GM12891 (cell line): ENCODE data around the gene PARD3.

Source experiments
- DNase-seq: peaks from one replicate; pipeline ENCODE4 v3.0.0; 2011; ENCODE audit warnings: low spot score; ENCODE audit not compliant: insufficient read length
- FAIRE-seq: peaks from 2 replicates; lab custom pipeline; 2011; peaks lifted over from hg19 to GRCh38; lab: Jason Lieb, UNC
- PAX5 ChIP-seq: IDR thresholded peaks from 2 replicates; pipeline ENCODE4 v1.6.1; 2011; ENCODE audit warnings: low read length, moderate library complexity, mild to moderate bottlenecking; ENCODE audit not compliant: insufficient read depth, severe bottlenecking
- POLR2A ChIP-seq: IDR thresholded peaks from 2 replicates; pipeline ENCODE4 v1.6.1; 2011; ENCODE audit warnings: low read depth, low read length, control low read depth
- POLR2AphosphoS5 ChIP-seq: IDR thresholded peaks from 2 replicates; pipeline ENCODE4 v1.6.1; 2011; ENCODE audit warnings: low read depth, low read length, control low read depth
- POU2F2 ChIP-seq: IDR thresholded peaks from 2 replicates; pipeline ENCODE4 v1.6.1; 2011; ENCODE audit warnings: low read depth, mild to moderate bottlenecking, control low read depth, low read length, moderate library complexity
- SPI1 ChIP-seq: IDR thresholded peaks from 2 replicates; pipeline ENCODE4 v1.6.1; 2011; ENCODE audit warnings: low read depth, low read length, control low read depth
- TAF1 ChIP-seq: IDR thresholded peaks from 2 replicates; pipeline ENCODE4 v1.6.1; 2011; ENCODE audit warnings: low read depth, low read length, control low read depth

PARD3 gene

GRCh38 chr10:34606890-34607289 is 208.2 kb downstream of the PARD3 start:
- FAIRE-seq (no peak), DNase-seq (no peak)
- TF ChIP-seq TAF1 (no peak), POLR2A (no peak), POU2F2 (no peak), POLR2AphosphoS5 (no peak), PAX5 (no peak)

- FAIRE-seq (no peak), DNase-seq (no peak)
- TF ChIP-seq POLR2A (no peak), POU2F2 (no peak), SPI1 (no peak), TAF1 (no peak)
These were observed 212.6 kb downstream of the PARD3 start for GRCh38 chr10:34602478-34602877.

DNA sequence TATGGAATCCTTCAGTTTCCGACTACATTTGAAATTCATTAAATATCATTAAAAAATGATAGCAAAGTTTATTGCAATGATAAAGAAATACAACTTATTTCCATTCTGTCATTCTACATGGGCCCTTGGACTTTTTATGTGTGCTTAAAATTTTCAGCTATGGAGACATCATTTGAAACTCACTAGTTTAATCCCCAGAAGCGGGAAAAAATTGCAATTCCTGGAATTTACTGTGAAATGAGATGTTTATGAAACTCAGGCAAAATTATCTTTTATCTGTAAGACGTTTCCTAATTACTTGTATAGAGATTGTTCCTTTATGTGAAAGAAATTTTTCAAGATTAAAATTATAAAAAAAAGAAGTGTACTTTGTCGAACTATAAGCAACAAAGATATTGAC is 213.4 kb downstream of the PARD3 start:
- no peak for TF ChIP-seq POLR2A
- no peak for TF ChIP-seq POLR2AphosphoS5
- TF ChIP-seq POU2F2 = no peak
- TF ChIP-seq TAF1 = no peak
- no peak for TF ChIP-seq SPI1
- DNase-seq (no peak), FAIRE-seq (no peak)

DNA sequence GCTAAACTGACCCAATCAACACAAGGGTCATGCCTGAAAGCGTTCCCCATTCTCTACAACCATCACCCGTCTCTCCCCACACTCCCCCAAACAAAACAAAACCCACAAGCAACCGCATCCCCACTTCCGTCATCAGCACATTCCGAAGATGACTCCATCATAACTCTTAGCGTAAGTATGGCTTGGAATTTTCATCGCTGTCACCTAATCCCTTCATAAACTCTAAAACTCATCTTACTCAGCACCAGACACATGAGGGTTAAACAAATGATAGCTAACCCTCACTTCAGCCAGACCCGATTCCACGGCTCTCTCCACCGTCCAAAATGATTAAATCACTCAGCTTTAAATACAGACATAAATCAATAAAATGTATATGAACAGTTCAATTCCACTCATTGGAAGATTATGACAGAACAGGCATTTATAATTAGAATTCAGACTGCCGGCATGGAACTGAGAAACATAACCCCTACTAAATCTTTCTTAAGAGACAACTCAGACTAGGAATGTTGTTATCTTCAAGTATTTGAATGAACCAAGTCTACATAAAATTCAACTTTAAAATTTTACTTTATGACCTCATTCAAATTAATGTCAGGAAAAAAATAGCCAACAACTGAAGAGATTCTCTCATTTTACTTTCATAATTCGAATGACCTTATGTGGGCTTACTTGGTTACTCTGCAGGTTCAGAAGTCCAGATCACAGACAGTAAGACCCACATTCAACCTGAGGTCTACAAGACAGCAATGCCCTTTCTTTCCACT is 215.9 kb downstream of the PARD3 start:
- no peak for DNase-seq
- no peak for TF ChIP-seq PAX5
- TF ChIP-seq POU2F2 = no peak
- no peak for TF ChIP-seq TAF1
- no peak for TF ChIP-seq POLR2A
- FAIRE-seq = no peak

DNA sequence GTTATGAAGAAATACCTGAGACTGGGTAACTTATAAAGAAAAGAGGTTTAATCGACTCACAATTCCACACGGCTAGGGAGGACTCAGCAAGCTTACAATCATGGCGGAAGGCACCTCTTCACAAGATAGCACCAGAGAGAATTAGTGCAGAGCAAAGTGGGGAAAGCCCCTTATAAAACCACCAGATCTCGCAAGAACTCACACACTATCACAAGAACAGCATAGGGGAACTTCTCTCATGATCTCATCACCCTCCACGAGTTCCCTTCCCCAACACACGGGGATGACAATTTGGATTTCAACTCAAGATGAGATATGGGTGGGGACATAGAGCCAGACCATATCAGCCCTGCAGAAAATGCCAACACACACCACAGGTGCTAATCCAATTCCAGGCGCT is 218.7 kb downstream of the PARD3 start:
- TF ChIP-seq POLR2AphosphoS5 (no peak), POLR2A (no peak), POU2F2 (no peak), SPI1 (no peak), PAX5 (no peak), TAF1 (no peak)
- FAIRE-seq (no peak), DNase-seq (no peak)

GRCh38 chr10:34593930-34594329 is 221.2 kb downstream of the PARD3 start:
- TF ChIP-seq POLR2A = no peak
- TF ChIP-seq PAX5 = no peak
- no peak for TF ChIP-seq SPI1
- no peak for TF ChIP-seq TAF1
- no peak for TF ChIP-seq POU2F2
- TF ChIP-seq POLR2AphosphoS5 = no peak
- FAIRE-seq (no peak), DNase-seq (no peak)

GRCh38 chr10:34593374-34593890 is 221.7 kb downstream of the PARD3 start:
- DNase-seq (no peak), FAIRE-seq (no peak)
- TF ChIP-seq POU2F2 (no peak), POLR2A (no peak), PAX5 (no peak), TAF1 (no peak), SPI1 (no peak), POLR2AphosphoS5 (no peak)

GRCh38 chr10:34590793-34591192 is 224.3 kb downstream of the PARD3 start:
- no peak for TF ChIP-seq PAX5
- TF ChIP-seq SPI1 = no peak
- TF ChIP-seq POU2F2 = no peak
- TF ChIP-seq POLR2A = no peak
- TF ChIP-seq TAF1 = no peak
- TF ChIP-seq POLR2AphosphoS5 = no peak
- no peak for DNase-seq
- FAIRE-seq = no peak

- FAIRE-seq (no peak), DNase-seq (no peak)
- no peak for TF ChIP-seq POLR2AphosphoS5
- TF ChIP-seq TAF1 = no peak
- TF ChIP-seq POLR2A = no peak
- TF ChIP-seq PAX5 = no peak
These were observed 225.8 kb downstream of the PARD3 start for GRCh38 chr10:34589275-34589674.

- FAIRE-seq (no peak), DNase-seq (no peak)
- TF ChIP-seq TAF1 (no peak), POU2F2 (no peak), PAX5 (no peak), POLR2AphosphoS5 (no peak), SPI1 (no peak), POLR2A (no peak)
These were observed 227.4 kb downstream of the PARD3 start for GRCh38 chr10:34587680-34588019.

DNA sequence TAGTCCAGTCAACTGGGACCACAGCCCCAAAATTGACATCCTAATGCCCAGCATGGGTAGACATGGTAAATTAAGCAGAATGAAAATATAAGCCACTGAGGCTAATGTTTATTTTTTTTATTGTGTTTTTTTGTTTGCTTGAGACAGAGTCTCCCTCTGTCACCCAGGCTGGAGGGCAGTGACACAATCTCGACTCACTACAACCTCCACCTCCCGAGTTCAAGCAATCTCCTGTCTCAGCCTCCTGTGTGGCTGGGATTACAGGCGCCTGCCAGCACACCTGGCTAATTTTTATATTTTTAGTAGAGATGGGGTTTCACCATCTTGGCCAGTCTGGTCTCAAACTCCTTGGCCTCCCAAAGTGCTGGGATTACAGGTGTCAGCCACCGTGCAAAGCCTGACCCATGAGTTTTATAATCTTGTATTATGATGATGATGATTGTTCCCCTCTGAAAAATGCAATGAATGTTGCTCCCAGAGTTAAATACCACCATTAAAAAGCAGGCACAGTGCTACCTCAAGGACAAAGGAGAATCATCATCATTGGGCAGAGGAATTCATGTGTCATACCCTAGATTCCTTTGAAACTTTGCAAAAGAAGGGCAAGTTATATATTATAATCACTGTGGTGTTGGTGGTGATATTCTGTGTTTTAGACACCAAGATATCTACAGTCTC is 228.0 kb downstream of the PARD3 start:
- TF ChIP-seq TAF1 (no peak), POLR2A (no peak), PAX5 (no peak), POU2F2 (no peak), SPI1 (no peak), POLR2AphosphoS5 (no peak)
- FAIRE-seq = no peak
- no peak for DNase-seq
